ENCODE measurements around the gene EXOC3L4. TPM values are rescaled to one million over a fixed set of nuclear protein-coding genes. Genes with fewer than 3 reads are reported as not detected.
"Not testable (repeated sequence)": the region's sequence is repeated elsewhere in the genome, so short reads cannot be mapped to it uniquely, and the experiment has no call there.

Gene EXOC3L4
- total RNA-seq (11.6 TPM), polyA plus RNA-seq (ENCODE audit: insufficient read depth, low read depth, low replicate concordance) (15.6 TPM)
- long read RNA-seq, donor 1: 0 reads
- long read RNA-seq, donor 2: 0 reads
- long read RNA-seq, donor 3: 0 reads
- long read RNA-seq, donor 4: 0 reads
- long read RNA-seq, donor 5: 0 reads
- long read RNA-seq, donor 6, partial matches to known transcripts: 0 of 1 reads
- long read RNA-seq, donor 6, other reads (novel, unspliced or antisense): 0 of 1 reads
- long read RNA-seq, donor 7, partial matches to known transcripts: 5 of 26 reads
- long read RNA-seq, donor 7, other reads (novel, unspliced or antisense): 21 of 26 reads
- long read RNA-seq, donor 8: 0 reads
- long read RNA-seq, donor 9: 0 reads
- long read RNA-seq, donor 10: 0 reads

DNA sequence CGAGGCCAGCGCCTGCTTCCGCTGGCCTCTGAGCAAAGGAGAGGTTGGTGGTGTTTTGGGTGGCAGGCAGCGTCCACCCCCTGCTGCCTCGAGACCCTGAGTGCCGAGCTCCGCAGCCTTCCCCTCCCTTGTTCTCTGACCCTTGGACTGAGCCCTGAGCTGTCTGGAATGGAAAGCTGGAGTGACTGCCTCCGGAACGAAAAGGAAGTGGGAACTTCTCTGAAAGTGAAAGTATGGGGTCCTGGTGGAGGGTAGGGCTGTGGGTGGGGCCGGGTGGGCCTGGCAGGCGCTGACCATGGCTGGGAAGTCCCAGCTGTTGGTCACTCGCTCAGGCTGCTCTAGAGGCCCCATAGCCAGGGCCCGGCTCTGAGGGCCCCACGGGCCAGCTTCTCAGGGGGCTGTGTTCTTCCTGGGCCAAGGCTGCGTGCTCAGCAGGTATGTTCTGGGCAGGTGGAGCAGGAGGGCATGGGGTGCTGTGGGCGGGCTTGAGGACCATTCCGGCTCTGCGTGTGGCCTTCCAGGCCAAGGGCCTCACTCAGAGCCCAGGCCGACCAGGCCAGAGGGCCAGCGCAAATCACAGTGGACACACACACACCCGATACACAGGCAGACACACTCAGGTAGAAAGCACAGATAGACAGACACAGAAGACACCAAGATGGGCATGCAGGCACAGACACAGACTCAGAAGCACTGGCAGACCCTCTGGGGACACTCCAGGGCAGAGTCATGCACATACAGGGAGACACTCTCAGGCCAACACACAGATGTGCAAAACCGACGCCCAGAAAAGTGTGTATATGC is at the start of gene EXOC3L4:
Gene EXOC3L4 (plus strand): TSS at position 320 of the 804 bp plus-strand sequence. CDS start 5,495 bp downstream, outside the sequence.
- TF ChIP-seq, protein P1, sequence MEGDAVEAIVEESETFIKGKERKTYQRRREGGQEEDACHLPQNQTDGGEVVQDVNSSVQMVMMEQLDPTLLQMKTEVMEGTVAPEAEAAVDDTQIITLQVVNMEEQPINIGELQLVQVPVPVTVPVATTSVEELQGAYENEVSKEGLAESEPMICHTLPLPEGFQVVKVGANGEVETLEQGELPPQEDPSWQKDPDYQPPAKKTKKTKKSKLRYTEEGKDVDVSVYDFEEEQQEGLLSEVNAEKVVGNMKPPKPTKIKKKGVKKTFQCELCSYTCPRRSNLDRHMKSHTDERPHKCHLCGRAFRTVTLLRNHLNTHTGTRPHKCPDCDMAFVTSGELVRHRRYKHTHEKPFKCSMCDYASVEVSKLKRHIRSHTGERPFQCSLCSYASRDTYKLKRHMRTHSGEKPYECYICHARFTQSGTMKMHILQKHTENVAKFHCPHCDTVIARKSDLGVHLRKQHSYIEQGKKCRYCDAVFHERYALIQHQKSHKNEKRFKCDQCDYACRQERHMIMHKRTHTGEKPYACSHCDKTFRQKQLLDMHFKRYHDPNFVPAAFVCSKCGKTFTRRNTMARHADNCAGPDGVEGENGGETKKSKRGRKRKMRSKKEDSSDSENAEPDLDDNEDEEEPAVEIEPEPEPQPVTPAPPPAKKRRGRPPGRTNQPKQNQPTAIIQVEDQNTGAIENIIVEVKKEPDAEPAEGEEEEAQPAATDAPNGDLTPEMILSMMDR (IDR thresholded peaks at IDR 0.05; ENCODE audit: borderline replicate concordance, extremely low read depth, insufficient read depth): no peak
- Histone ChIP-seq H3K9ac (ENCODE audit: low read length in 3 of 3) (peak within 1 kb of the TSS in 1 of 3 donors; percentile 82), H3K4me3 (ENCODE audit: low read length in 3 of 3) (peak within 1 kb of the TSS in 2 of 3 donors; percentile 53 to 69)

DNA sequence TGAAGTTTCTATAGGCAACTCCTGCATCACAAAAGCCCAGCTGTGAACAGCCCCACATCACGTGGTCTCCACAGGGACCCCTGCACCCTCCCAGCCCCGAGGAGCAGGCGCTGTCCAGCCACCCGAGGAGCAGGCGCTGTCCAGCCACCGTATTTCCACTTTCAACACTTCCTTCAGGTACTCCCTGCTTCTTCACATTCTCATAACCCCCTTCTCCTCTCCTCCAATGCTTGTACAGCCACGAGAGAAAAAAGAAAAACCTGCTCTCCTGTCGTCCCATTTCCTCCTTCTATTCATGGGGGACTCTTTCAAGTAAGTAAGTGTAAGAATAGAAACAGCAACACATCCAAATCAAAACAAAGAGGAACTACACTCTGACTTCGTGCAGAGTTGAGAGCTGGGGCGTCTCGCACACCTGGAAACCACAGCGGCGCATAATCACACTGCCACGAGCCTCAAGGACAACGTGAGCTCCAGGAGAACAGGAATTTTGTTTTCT is 49.1 kb upstream of the EXOC3L4 start:
- Histone ChIP-seq H3K27me3 (ENCODE audit: control insufficient read depth, insufficient read depth, low read length) (no peaks in the 10 kb centered on the region), H3K9me3 (ENCODE audit: control insufficient read depth in 2 of 3, insufficient read depth in 1 of 3, low read length in 3 of 3) (no peaks in the 10 kb centered on the region), H3K27ac (ENCODE audit: low read depth in 2 of 2, low read length in 2 of 2) (no peak overlapping the region), H3K4me3 (ENCODE audit: low read length in 3 of 3) (no peak overlapping the region), H3K36me3 (ENCODE audit: control insufficient read depth in 2 of 3, insufficient read depth in 3 of 3, low read length in 3 of 3) (peaks cover 0 to 3% (median 3%) of the 10 kb centered on the region in 3 donors), H3K4me1 (ENCODE audit: control insufficient read depth in 2 of 3, insufficient read depth in 2 of 3, low read depth in 1 of 3, low read length in 3 of 3) (peaks cover 2 to 9% (median 6%) of the 10 kb centered on the region in 3 donors), H3K9ac (ENCODE audit: low read length in 3 of 3) (no peak overlapping the region)
- TF ChIP-seq, protein P1 (IDR thresholded peaks at IDR 0.05; ENCODE audit: borderline replicate concordance, extremely low read depth, insufficient read depth): no peak
- FAIRE-seq (no peak), DNase-seq (peak in 3 of 5 donors; percentile 50 to 66 (median 53))
- intact Hi-C loops (cut with DNase I): no loop called here

More for the DNA sequence above, at the start of gene EXOC3L4:
- Histone ChIP-seq H3K27me3 (ENCODE audit: control insufficient read depth, insufficient read depth, low read length) (no peaks in the 10 kb centered on the region), H3K9me3 (ENCODE audit: control insufficient read depth in 2 of 3, insufficient read depth in 1 of 3, low read length in 3 of 3) (no peaks in the 10 kb centered on the region), H3K36me3 (ENCODE audit: control insufficient read depth in 2 of 3, insufficient read depth in 3 of 3, low read length in 3 of 3) (no peaks in the 10 kb centered on the region), H3K4me1 (ENCODE audit: control insufficient read depth in 2 of 3, insufficient read depth in 2 of 3, low read depth in 1 of 3, low read length in 3 of 3) (peaks cover 0 to 9% (median 3%) of the 10 kb centered on the region in 3 donors), H3K27ac (ENCODE audit: low read depth in 2 of 2, low read length in 2 of 2) (peak within 1 kb of the TSS; percentile 74 to 85)
- intact Hi-C loops (cut with DNase I): no loop called here
- DNase-seq (peak in 3 of 5 donors; percentile 48 to 85 (median 83)), FAIRE-seq (no peak)

DNA sequence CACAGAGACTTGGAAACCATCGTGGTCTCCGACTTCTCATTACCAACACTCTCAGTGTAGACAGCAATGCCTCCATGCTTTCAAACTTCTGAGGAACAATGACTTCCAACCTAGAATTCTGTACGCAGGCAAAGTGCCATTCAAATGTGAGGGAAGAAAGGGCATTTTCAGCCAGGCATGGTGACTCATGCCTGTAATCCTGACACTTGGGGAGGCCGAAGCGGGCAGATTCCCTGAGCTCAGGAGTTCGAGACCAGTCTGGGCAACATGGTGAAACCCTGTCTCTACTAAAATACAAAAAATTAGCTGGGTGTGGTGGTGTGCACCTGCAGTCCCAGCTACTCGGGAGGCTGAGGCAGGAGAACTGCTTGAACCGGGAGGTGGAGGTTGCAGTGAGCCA is 47.1 kb upstream of the EXOC3L4 start:
- DNase-seq; H3K36me3 ChIP-seq (ENCODE audit: control insufficient read depth in 2 of 3, insufficient read depth in 3 of 3, low read length in 3 of 3); FAIRE-seq; H3K4me3 ChIP-seq (ENCODE audit: low read length in 3 of 3); intact Hi-C loops (cut with DNase I); H3K9me3 ChIP-seq (ENCODE audit: control insufficient read depth in 2 of 3, insufficient read depth in 1 of 3, low read length in 3 of 3); H3K9ac ChIP-seq (ENCODE audit: low read length in 3 of 3); H3K27me3 ChIP-seq (ENCODE audit: control insufficient read depth, insufficient read depth, low read length); H3K27ac ChIP-seq (ENCODE audit: low read depth in 2 of 2, low read length in 2 of 2): not testable (repeated sequence)
- H3K4me1 ChIP-seq (ENCODE audit: control insufficient read depth in 2 of 3, insufficient read depth in 2 of 3, low read depth in 1 of 3, low read length in 3 of 3): peaks cover 2 to 17% (median 9%) of the 10 kb centered on the region in 3 donors
